T-helper 2 cell (primary cell): ENCODE measurements around the gene SLC39A11.
"Not testable (repeated sequence)": the region's sequence is repeated elsewhere in the genome, so short reads cannot be mapped to it uniquely, and the experiment has no call there.

Experiments used
- DNase-seq, 5 experiments: peaks; one replicate each; pipeline versions ENCODE4 v3.0.0 to v3.0.0-alpha.2; 2012 to 2022

SLC39A11 gene

GRCh38 chr17:72906306-72906705 is 186.2 kb downstream of the SLC39A11 start:
- DNase-seq = no peak

- DNase-seq = no peak
Measured at GRCh38 chr17:72903522-72903921, 189.0 kb downstream of the SLC39A11 start.

GRCh38 chr17:72901657-72902056 is 190.8 kb downstream of the SLC39A11 start:
- no peak for DNase-seq

GRCh38 chr17:72901083-72901482 is 191.4 kb downstream of the SLC39A11 start:
- no peak for DNase-seq

- no peak for DNase-seq
Measured at GRCh38 chr17:72900654-72900971, 191.9 kb downstream of the SLC39A11 start.

DNA sequence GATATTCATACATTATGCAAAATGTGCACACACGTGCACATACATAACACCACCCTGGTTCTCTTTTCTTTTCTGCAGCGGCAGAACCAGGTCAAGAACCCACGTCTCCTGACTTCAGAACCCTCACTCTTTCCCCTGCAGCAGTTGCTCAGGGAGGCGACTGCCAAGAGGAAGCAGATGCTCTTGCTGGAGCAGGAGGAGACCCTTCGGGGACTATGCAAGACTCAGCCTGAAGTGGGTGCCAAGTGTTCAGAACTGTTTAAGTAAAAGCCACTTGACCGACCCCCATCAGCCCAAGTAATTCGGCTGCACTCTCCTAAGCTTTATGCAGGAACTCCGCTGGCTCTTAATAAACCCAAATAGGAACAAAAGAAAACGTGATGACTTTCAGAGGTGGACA is 193.8 kb downstream of the SLC39A11 start:
- no peak for DNase-seq

DNA sequence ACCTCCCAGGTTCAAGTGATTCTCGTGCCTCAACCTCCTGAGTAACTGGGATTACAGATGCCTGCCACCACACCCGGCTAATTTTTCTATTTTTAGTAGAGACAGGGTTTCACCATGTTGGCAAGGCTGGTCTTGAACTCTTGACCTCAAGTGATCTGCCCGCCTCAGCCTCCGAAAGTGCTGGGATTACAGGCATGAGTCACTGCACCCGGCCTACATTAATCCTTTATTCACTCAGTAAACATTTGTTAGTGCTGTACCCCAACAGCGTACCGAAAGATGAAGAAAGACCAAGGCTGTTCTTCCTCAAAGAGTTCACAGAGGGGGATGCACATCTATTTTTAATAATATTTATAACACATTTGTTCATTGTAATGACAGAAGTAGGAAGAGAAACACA is 196.2 kb downstream of the SLC39A11 start:
- DNase-seq = not testable (repeated sequence)

DNA sequence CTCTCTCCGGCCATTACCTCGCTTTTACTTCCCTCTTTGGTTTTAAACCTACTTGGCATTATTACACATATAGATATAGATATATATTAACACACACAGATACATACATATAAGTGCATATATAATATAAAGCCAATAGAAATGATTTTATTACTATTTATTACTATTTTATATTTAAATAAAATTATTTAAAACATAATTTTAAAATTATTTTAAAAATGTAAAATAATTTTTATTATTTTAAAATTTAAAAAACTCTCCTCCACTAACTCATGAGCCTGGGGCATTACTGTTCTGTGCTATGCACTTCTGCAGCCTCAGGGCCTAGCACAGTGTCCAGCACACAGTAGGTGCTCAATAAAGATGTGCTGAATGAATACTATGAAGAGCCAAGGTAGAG is 200.9 kb downstream of the SLC39A11 start:
- DNase-seq = no peak

GRCh38 chr17:72890711-72891110 is 201.8 kb downstream of the SLC39A11 start:
- no peak for DNase-seq

DNA sequence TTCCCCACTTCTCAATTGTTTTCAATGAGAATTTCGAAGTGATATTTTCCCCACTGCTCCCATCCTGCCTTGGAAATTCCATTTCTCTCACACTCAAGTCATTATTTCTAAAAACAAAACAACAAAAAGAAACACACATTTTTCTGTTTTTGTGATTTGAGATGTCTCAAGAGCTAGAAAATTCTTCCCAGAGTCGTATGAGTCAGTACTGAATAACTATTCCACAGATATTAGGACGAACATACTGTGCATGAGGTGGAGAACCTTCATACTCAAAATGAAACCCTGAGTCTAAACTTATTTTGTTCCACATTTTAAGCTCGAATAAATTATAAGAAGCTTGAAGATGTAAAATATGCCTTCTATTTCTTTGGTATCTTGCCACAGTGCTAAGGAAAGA is 204.6 kb downstream of the SLC39A11 start:
- DNase-seq = no peak

DNA sequence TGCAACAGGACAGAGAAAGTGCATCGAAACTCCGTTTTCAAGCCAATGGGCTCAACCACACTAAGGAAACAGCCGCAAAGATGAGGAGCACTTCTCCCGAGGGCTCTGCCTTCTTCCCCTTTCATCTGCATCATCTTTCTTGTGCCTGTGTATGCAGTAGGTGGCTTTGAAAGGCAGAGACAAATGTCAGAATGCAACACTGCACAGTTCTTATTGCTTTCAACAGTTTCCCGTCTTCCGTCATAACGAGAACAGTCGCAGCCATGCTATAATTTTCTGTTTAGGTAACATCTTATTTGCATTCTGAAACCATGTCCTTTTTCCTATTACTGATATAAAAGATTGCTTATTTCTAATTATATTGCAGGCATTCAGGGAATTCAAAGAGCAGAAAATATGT is 205.2 kb downstream of the SLC39A11 start:
- DNase-seq = peak in 1 of 5 experiments; percentile 27

DNA sequence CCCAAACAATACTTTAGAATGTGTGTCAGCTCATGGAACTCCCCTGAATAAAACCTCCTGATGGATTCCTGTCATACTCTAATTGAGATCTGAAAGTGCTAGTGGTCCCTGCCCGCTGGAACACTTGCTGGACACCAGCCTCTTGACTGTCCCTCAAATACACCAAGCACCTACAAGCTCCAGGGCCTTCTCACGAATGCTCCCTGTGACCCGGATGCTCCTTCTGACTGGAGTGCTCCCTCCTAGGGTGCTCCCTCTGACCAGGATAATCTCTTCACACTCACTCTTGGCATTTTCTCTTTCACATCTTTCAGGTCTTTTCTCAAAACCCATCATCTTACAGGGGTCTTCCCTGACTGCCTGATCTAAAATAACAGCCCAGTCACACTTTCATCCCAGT is 205.9 kb downstream of the SLC39A11 start:
- DNase-seq = no peak

- no peak for DNase-seq
Measured at GRCh38 chr17:72884066-72884465, 208.4 kb downstream of the SLC39A11 start.

DNA sequence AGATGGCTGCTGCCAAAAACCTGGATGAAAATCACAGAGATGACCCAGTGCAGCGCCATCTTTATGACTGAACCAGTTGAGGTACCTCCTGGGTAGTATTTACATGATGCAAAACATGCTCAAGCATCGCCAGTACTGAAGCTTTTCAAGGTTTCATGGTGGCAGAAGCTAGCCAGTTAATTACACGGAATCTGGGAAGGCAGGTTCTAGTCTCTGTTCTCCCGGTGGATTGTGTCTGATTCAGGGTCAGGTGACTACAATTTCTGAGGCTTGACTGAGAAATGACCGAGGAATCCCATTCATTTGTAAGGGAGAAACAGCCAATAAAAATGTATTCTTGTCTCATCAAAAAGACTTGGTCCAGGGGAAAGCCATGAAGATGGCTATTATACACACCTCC is 209.1 kb downstream of the SLC39A11 start:
- no peak for DNase-seq

DNA sequence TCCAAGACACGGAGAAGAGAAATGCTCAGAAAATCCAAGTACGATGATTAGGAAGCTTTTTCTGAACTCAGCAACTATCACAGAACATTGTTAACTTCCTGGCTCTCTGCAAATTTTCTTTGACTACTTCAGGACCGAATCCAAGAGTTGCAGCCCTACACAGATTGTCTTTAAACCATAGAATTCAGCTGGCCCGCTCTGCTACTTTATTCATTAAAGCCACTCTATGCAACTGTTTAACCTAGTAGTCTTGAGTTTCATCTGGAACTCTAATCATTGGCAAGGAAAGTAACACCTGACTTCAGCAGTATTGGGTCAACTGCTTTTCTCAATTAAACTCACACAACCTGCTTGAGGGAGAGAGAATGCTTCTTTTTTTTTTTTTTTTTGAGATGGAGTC is 210.1 kb downstream of the SLC39A11 start:
- DNase-seq = no peak

DNA sequence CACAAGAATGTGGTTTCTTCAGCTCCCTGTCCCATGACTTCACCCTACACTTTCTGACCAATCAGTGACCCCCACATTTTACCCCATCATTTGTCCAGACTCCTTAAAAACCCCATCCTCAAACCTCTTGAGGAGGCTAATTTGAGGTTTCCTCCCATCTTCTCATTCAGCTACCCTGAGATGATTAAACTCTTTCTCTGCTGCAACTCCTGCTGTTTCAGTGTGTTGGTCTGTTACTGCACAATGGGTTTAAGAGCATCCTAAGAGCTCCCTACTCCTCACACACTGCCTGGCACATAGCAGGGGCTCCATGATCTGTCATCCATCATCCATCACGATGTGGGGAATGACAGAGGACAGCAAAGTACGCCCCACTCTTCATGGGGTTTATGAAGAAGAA is 212.6 kb downstream of the SLC39A11 start:
- no peak for DNase-seq

- DNase-seq = no peak
Measured at GRCh38 chr17:72878975-72879660, 213.4 kb downstream of the SLC39A11 start.

GRCh38 chr17:72877348-72877747 is 215.1 kb downstream of the SLC39A11 start:
- DNase-seq = no peak

- no peak for DNase-seq
Measured at GRCh38 chr17:72876413-72876812, 216.1 kb downstream of the SLC39A11 start.

DNA sequence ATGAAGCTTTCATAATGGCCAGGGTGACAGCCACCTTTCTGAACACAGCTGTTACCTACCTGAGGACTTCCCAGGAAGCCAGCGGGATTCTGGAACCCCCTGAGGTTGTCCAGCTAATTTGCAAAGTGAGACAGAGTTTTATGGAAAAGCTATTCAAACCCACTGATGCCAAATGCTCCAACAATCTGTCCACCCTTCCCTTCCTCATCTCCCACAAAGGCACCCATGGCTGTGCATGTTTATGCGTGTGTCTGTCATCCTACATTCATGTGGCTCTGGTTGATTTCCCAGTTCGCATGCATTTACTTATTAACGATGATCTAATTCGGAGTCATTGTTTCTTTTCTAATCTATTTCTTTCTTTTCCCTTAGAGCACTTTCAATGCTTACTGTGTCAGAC is 217.1 kb downstream of the SLC39A11 start:
- no peak for DNase-seq

DNA sequence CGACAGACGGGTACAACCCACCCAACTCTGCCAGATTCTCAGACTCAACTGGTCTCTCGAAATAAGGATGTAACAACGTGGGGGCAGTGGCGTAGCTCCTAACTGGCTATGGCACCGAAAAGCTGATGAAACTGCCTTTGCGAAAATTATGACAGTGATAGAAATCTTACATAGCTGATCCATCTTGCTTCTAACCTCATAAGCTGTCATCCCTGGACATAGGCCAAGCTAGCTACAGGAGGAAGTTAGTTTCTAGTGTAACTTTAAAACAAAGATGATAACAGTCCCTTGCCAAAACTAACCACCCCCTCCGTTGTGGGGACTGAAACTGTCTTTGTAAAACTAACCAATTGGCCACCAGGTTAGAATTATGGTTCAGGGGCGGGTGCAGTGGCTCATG is 220.1 kb downstream of the SLC39A11 start:
- DNase-seq = no peak

DNA sequence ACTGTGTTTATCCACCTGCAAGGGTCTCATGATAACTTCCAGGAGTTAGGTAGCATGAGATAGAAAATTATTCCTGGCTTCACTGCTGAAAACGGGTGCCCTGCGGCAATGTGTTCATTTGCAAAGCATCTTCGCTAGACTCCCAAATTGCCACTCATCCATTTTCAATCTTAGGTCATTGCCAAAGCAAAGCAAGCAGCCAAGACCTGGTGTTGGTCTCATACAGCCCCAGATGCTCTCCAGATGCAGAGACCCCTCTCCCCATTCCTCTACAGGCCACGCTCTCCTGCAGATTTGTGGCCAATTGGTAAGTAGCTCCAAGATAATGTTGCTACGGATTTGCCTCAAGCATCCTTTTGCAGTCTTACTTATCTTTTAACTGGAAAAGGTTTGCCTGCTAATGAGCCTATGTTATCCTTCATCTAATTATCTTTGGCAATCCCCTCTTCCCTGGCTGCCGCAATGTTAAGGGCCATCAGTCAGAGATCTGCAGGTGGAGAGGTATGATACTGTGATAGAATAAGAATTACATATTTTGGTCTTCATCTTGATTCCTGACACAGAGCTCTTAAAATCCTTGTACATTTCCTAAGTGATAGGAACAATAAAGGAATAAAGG is 222.0 kb downstream of the SLC39A11 start:
- no peak for DNase-seq

- DNase-seq = no peak
Measured at GRCh38 chr17:72869630-72870029, 222.9 kb downstream of the SLC39A11 start.

GRCh38 chr17:72865954-72866353 is 226.5 kb downstream of the SLC39A11 start:
- no peak for DNase-seq
